B cell (primary cell): ENCODE data around the gene ARL5A.

Source experiments
- EZH2 ChIP-seq: IDR thresholded peaks from 2 replicates; pipeline ENCODE4 v1.6.1; 2012; ENCODE audit warnings: borderline replicate concordance, low read depth, mild to moderate bottlenecking, moderate library complexity, low read length; ENCODE audit not compliant: insufficient read depth, poor library complexity, severe bottlenecking
- TF ChIP-seq, protein P1 (sequence below): fragments of 200-600 bp; IDR thresholded peaks from one replicate; pipeline ENCODE4 v1.8.0; 2022; ENCODE audit warnings: antibody characterized with exemption, mild to moderate bottlenecking

DNA sequence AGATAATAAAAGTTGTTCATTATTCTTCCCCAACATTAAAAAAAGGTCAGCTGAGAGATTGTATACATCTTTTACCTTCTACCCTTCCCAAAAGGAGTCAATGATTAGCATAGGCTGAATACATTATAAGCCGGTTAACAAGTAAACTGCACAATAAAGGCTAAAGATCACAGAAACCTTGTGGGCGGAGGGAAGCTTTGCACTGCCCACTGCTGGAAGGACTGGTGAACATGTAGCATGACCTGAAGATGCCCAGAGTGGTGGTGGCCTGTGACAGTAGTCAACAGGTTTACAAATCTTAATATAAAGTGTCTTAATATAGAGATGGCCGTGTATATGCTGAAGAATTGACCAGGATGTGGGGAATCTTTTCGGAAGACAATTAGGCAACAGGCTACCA is 35.6 kb downstream of the ARL5A start:
- TF ChIP-seq, protein P1, sequence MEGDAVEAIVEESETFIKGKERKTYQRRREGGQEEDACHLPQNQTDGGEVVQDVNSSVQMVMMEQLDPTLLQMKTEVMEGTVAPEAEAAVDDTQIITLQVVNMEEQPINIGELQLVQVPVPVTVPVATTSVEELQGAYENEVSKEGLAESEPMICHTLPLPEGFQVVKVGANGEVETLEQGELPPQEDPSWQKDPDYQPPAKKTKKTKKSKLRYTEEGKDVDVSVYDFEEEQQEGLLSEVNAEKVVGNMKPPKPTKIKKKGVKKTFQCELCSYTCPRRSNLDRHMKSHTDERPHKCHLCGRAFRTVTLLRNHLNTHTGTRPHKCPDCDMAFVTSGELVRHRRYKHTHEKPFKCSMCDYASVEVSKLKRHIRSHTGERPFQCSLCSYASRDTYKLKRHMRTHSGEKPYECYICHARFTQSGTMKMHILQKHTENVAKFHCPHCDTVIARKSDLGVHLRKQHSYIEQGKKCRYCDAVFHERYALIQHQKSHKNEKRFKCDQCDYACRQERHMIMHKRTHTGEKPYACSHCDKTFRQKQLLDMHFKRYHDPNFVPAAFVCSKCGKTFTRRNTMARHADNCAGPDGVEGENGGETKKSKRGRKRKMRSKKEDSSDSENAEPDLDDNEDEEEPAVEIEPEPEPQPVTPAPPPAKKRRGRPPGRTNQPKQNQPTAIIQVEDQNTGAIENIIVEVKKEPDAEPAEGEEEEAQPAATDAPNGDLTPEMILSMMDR, result no peak
- no peak for TF ChIP-seq EZH2
